IPS DF 4.7 (cell line): ENCODE data around the gene SLC17A7.

ENCODE experiments used
- DNase-seq: peaks from one replicate; pipeline ENCODE4 v3.0.0-alpha.2; 2013; ENCODE audit warnings: low spot score; ENCODE audit errors: extremely low read depth

Gene SLC17A7

DNA sequence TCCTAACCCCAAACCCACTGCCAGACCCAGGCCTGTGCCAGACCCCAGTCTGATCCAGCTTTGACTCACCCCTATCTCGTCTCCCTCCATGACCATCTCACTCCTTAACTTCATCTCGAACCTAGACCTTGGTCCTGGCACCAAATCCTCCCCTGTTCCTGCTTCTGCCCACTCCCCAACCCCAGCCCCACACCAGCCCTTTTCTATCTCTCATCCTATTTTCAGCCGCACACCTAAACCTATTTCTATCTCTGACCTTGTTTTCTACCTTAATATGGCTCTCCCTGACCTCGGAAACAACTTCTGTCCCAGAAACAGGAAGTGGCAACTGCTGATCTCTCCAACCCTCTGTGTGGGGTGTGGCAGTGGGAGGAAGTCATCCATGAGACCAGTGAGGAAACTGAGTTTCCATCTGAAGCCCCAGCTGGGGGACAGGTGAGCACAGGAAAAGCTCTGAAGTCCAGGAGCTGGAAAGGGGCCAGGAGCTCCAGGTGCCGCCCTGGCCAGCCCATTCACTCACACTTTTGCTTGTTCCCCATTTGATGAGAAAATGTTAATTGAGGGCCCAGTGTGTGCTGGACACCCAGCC lies 31.8 kb downstream of the SLC17A7 start:
- no peak for DNase-seq

DNA sequence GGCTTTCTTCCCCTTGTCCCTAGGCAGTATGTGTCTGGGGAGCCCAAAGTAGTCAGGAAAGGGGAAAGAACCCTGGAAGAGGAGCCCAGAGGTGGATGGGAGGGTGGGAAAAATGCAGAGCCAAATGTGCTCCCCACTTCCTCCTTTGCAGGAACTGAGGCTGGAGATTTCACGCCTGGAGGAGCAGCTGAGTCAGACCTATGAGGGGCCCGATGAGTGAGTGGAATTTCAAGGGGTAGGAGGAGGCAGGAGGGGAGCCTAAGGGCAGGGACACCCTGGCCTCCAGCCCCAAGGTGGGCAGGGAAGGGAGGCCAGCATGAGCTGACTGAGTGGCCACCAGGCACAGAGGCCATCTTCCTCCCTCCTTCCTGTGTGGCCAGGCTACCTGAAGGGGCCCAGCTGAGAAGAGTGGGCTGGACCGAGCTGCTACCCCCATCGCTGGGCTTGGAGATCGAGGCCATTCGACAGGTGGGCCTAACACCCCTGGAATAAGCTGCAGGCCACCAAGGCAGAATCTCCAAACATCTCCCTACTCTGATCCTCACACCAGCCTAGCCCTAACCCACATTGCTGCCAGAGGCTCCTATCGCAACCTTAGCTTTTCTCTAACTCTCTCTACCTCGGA lies 32.4 kb downstream of the SLC17A7 start:
- no peak for DNase-seq

- no peak for DNase-seq
These were observed 33.8 kb downstream of the SLC17A7 start for GRCh38 chr19:49407482-49408015.

- no peak for DNase-seq
These were observed 34.2 kb downstream of the SLC17A7 start for GRCh38 chr19:49407079-49407478.

DNA sequence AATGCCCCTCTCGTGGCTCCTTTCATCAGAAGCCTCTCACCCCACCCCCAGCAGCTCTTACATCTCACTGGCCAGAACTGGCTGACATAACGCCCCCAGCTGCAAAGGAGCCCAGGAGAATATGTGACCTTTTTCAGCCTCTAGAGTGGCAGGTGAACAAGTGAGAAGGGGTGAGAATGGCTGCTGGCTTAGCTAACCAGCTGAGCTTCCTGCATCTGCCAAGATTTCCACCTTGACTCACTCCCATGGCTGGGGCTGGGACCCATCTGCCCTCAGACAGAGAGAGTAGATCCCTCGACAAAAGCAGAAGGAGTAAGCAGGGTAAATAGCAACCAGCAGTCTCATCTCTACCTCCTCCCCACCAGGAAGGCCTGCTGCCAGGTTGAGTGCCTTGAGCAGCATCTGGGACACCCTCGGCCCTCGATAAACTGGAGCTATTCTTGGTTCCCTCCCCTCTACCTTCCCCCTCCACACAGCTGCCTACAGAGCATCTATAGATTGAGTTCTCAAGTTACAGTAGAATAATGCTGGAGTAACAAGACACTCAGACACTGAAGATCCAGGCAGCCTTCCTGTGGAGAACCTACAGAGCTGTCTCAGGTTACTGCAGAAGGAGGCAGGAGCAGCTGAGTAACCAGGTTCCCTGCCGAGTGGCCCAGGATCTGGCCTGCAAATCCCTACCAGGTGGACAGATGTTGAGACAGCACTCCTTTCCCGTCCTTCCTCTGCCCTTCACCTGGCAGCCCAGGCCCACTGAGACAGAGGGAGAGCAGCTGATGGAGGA lies 37.7 kb downstream of the SLC17A7 start:
- DNase-seq, result peak; percentile 95

- DNase-seq, result no peak
These were observed 41.3 kb downstream of the SLC17A7 start for GRCh38 chr19:49400029-49400428.

GRCh38 chr19:49398931-49399330 lies 42.4 kb downstream of the SLC17A7 start:
- no peak for DNase-seq

- no peak for DNase-seq
These were observed 43.2 kb downstream of the SLC17A7 start for GRCh38 chr19:49398001-49398615.

- DNase-seq, result no peak
These were observed 44.4 kb downstream of the SLC17A7 start for GRCh38 chr19:49396738-49397505.

- no peak for DNase-seq
These were observed 45.5 kb downstream of the SLC17A7 start for GRCh38 chr19:49395581-49396407.

DNA sequence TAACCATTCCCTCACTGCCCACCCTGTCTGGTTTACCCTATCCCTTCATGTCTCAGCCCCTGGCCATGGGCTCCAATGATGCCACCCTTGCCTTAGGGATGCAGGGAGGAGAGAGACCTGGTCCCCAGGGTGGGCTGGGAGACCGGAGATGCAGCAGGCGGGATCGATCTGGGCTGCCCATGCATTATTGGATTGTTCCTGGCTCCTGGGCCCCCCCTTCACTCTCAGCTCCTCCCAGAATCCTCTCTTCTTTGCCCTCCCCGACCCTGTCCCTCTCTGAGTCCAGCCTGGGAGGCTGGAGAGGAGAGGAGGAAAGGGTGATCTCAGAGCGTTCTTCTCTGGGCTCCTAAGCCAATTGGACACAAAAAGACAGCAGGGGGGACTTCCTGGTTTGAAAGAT lies 47.4 kb downstream of the SLC17A7 start:
- no peak for DNase-seq

GRCh38 chr19:49391581-49392399 lies 49.5 kb downstream of the SLC17A7 start:
- DNase-seq, result peak; percentile 41

DNA sequence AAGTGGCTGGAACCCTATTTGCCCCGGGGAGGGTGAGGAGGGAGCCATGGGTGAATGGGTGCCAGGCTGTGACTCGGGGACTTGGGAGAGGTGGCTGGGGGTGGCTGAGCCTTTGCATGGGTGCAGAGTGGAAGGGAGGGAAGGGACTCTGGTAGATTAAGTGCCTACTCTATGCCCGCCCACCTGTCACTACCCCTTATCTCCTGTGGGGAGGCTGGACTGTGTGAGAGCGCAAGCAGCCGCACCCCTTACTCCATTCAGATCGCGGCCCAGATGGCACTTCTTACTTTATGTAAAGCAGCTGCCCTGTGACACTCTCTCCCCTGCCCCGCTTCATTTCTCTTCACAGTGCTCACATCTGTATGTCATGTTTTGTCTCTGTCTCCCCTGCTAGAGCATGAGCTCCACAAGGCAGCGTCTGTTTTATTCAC lies 50.4 kb downstream of the SLC17A7 start:
- DNase-seq, result no peak

DNA sequence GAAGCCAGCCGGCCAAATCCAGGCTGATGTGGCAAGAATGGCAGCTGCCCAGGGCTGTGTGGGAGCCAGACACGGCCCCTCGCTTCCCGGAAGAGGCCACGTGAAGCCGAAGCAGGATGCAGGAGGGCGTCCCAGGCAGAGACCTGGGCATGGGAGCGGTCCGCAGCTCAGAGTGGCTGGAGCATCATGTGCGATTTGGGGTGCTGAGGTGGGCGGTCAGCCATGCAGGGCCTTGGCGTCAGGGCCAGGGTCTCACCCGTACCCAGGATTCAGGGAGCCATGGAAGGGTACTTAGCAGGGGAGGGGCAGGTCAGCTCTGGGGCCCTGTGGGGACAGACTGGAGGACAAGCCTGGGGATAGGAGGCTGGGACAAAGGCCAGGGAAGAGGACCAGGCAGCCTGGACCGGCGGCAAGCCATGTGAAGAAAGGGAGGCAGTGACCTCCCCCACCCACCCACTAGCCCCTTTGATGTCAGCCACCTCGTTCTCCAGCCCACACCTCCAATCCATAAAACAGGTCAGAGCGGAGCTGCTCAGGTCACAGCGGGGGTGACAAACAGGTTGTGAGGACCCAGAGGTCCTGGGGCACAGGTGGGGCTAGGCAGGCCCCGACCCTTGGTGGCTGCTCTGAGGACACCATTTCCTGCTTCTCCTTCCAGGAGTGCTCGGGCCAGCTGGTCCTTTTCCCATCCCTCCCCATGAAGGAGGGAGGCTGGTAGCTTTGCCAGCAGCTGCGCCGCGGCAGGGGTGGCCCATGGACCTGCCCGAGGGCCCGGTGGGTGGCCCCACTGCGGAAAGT lies 51.0 kb downstream of the SLC17A7 start:
- no peak for DNase-seq

GRCh38 chr19:49389406-49389805 lies 51.9 kb downstream of the SLC17A7 start:
- no peak for DNase-seq

DNA sequence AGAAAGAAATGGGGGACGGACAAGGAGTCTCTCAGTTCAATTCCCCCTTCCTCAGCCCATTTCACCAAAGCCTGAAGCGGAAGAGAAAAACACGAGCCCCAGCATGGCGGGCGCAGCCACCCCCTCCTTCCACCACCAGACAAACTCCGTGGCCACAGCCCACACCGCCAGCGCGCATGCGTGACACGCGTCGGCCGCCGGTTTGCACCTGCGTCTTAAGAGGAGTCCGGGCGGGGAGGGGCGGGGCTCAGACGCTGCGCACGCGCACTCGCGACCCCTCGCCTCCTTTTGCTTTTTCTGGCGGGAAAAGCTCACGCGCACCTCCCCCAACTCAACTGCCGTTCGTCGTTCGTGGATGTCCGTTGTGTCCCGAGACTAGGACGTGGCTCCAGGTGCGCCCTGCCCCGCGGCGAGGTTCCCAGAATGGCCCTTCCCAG lies 53.4 kb downstream of the SLC17A7 start, which contains the start of gene KASH5:
Gene KASH5, plus strand, starts transcription at position 314 of the 437 bp plus-strand sequence. CDS start 2,635 bp downstream, outside the sequence.
- DNase-seq, result no peak

- no peak for DNase-seq
These were observed 57.7 kb downstream of the SLC17A7 start for GRCh38 chr19:49383599-49383998.

- DNase-seq, result no peak
These were observed 58.7 kb downstream of the SLC17A7 start for GRCh38 chr19:49382639-49383038.
